B cell (primary cell): ENCODE results near the gene ARHGEF7. TPM values are rescaled to one million over a fixed set of nuclear protein-coding genes. Genes with fewer than 3 reads are reported as not detected.

Experiments
- ATAC-seq: fragments of 200-7000 bp; cut with Tn5 transposase; one replicate; pipeline ENCODE4 v1.10.0; 2021; ENCODE audit warnings: low read depth, mild to moderate bottlenecking, moderate number of reproducible peaks, moderate library complexity
- CTCF ChIA-PET: fragments of 350-600 bp; sonication (Branson Sonifier 250); formaldehyde crosslinking; loops from one replicate; lab custom pipeline; 2021; ENCODE audit warnings: antibody characterized with exemption, inconsistent platforms; lab: Charles Lee
- POLR2A ChIA-PET: fragments of 350-600 bp; sonication (Branson Sonifier 250); formaldehyde crosslinking; loops from one replicate; lab custom pipeline; 2021; ENCODE audit warnings: antibody characterized with exemption; lab: Charles Lee
- DNase-seq: peaks from one replicate; pipeline ENCODE4 v3.0.0; 2013
- H2AFZ ChIP-seq: 2 replicates; pipeline ENCODE4 v1.6.1; 2012; ENCODE audit warnings: mild to moderate bottlenecking, low read depth, low read length; ENCODE audit not compliant: insufficient read depth, poor library complexity, severe bottlenecking
- H3K27ac ChIP-seq, 2 donors: 1 replicate in 1 of 2; 2 replicates in 1 of 2; pipeline ENCODE4 v1.5.1; 2012 to 2013; ENCODE audit warnings: low read length in 2 of 2, mild to moderate bottlenecking in 2 of 2, moderate library complexity in 1 of 2
- H3K27me3 ChIP-seq, 4 experiments: fragments of 200-600 bp in 1 of 4; sonication (generic) in 1 of 4; replicated peaks in 1 of 4; 1 replicate in 2 of 4; 2 replicates in 2 of 4; pipeline versions ENCODE4 v1.6.1 to v1.7.0; 2013 to 2016; ENCODE audit warnings: low read length in 3 of 4, mild to moderate bottlenecking in 2 of 4, mixed read lengths in 1 of 4, moderate library complexity in 1 of 4; ENCODE audit not compliant: insufficient read depth in 4 of 4, control insufficient read depth in 3 of 4; ENCODE audit errors: control extremely low read depth in 1 of 4
- H3K36me3 ChIP-seq, 2 experiments: replicated peaks in 1 of 2; 1 replicate in 1 of 2; 2 replicates in 1 of 2; pipeline versions ENCODE4 v1.6.1 to v1.7.1; 2013; ENCODE audit warnings: low read length in 1 of 2; ENCODE audit not compliant: insufficient read depth in 2 of 2, control insufficient read depth in 1 of 2; ENCODE audit errors: control extremely low read depth in 1 of 2, extremely low read depth in 1 of 2
- H3K4me1 ChIP-seq, 2 donors: fragments of 200-600 bp in 1 of 2; sonication (generic) in 1 of 2; 1 replicate in 1 of 2; 2 replicates in 1 of 2; pipeline versions ENCODE4 v1.5.1 to v1.6.1; 2013 to 2017; ENCODE audit warnings: low read length in 2 of 2; ENCODE audit not compliant: control insufficient read depth in 2 of 2, insufficient read depth in 2 of 2
- H3K4me2 ChIP-seq: replicated peaks from 2 replicates; pipeline ENCODE3; 2012; ENCODE audit warnings: mild to moderate bottlenecking, low read depth, low read length; ENCODE audit not compliant: poor library complexity, severe bottlenecking
- H3K4me3 ChIP-seq, 5 experiments: fragments of 200-600 bp in 1 of 5; sonication (generic) in 1 of 5; 1 replicate in 3 of 5; 2 replicates in 2 of 5; pipeline versions ENCODE4 v1.5.1 to v1.7.0; 2011 to 2016; ENCODE audit warnings: low read length in 4 of 5, mild to moderate bottlenecking in 4 of 5, low read depth in 2 of 5, control low read depth in 1 of 5, moderate library complexity in 1 of 5; ENCODE audit not compliant: insufficient read depth in 1 of 5; ENCODE audit errors: control extremely low read depth in 1 of 5, extremely low read depth in 1 of 5
- H3K79me2 ChIP-seq: fragments of 200-600 bp; sonication (generic); one replicate; pipeline ENCODE4 v1.6.0; 2016; ENCODE audit warnings: low read length; ENCODE audit not compliant: control insufficient read depth, insufficient read depth
- H3K9ac ChIP-seq: fragments of 200-600 bp; sonication (generic); 2 replicates; pipeline ENCODE4 v1.6.1; 2017; ENCODE audit warnings: mild to moderate bottlenecking, low read length, moderate library complexity
- H3K9me3 ChIP-seq, 3 donors: one replicate each; pipeline versions ENCODE4 v1.6.1 to v1.7.1; 2013; ENCODE audit warnings: low read length in 2 of 3; ENCODE audit not compliant: control insufficient read depth in 2 of 3, insufficient read depth in 1 of 3; ENCODE audit errors: control extremely low read depth in 1 of 3
- H4K20me1 ChIP-seq: 2 replicates; pipeline ENCODE4 v1.6.0; 2012; ENCODE audit warnings: mild to moderate bottlenecking, low read length; ENCODE audit not compliant: insufficient read depth, control insufficient read depth, poor library complexity, severe bottlenecking
- H3K27ac Mint-ChIP-seq: one replicate; pipeline ENCODE4 v1.8.0; 2021; ENCODE audit warnings: mixed read lengths
- H3K27me3 Mint-ChIP-seq: one replicate; pipeline ENCODE4 v1.8.0; 2021; ENCODE audit warnings: mixed read lengths
- H3K4me1 Mint-ChIP-seq: one replicate; pipeline ENCODE4 v1.8.0; 2021; ENCODE audit warnings: mixed read lengths
- H3K4me3 Mint-ChIP-seq: one replicate; pipeline ENCODE4 v1.8.0; 2021; ENCODE audit warnings: mixed read lengths
- H3K9me3 Mint-ChIP-seq: one replicate; pipeline ENCODE4 v1.8.0; 2022; ENCODE audit warnings: mixed read lengths; ENCODE audit not compliant: insufficient read depth
- EZH2 ChIP-seq: IDR thresholded peaks from 2 replicates; pipeline ENCODE4 v1.6.1; 2012; ENCODE audit warnings: borderline replicate concordance, low read depth, mild to moderate bottlenecking, moderate library complexity, low read length; ENCODE audit not compliant: insufficient read depth, poor library complexity, severe bottlenecking
- WGBS: methylation state at CpG from one replicate; pipeline ENCODE4 v1.1.5; 2013; ENCODE audit warnings: missing lambda C conversion rate; ENCODE audit not compliant: insufficient coverage; 5-methylcytosine and 5-hydroxymethylcytosine counted together
- intact Hi-C: fragments of 100-400 bp; cut with micrococcal nuclease; formaldehyde crosslinking; loops from one replicate; pipeline ENCODE4 v1.10.0; 2022
- polyA plus RNA-seq: library from polyadenylated mRNA; depleted of rRNA; stranded (reverse); fragments of >200 nt; gene quantifications from 2 replicates; pipeline ENCODE4 v1.2.3, GENCODE V29; 2012
- total RNA-seq, 2 donors: library from RNA; stranded (reverse); fragments of 120-200 nt in 1 of 2; gene quantifications; 1 replicate in 1 of 2; 2 replicates in 1 of 2; pipeline versions ENCODE4 v1.2.3 to v1.2.4, GENCODE V29; 2013 to 2022
- TF ChIP-seq, protein P1 (sequence below): fragments of 200-600 bp; IDR thresholded peaks from one replicate; pipeline ENCODE4 v1.8.0; 2022; ENCODE audit warnings: antibody characterized with exemption, mild to moderate bottlenecking

ARHGEF7 gene
- total and polyA plus RNA-seq, 2 donors (not counting 1 experiment from before 2014, with no cell fraction given): 62.3 to 125 TPM

DNA sequence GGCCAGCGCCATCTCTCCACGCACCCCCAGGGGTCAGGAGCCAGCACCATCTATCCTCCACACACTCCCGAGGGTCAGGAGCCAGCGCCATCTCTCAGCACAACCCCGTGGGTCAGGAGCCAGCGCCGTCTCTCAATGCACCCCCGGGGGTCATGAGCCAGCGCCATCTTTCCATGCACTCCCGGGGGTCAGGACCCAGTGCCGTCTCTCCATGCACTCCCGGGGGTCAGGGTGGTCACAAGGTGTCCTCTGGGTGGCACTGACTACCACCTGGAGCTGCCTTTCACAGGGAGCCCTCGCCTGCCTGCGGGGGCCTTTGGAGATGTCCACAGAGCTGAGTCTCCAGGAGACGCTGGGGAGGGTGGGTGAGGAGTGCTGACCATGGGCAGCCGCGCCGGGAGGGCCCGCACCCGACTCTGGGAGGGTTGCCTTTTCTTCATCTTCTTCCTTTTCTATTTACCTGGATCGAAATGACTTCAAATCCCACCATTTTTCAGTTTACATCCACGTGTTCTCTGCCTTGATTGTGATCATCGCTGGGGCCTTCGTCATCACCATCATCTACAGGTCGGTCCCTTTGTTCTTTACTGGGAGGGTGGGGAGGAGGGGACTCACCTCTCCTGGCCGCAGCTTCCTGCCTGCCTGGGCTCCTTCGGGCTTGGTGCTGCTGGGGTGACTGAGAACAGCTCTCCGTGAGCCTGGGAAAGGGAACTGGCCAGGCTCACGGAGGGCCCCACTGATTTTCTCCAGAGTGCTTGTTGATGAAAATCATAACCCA, 224.4 kb downstream of the ARHGEF7 start:
- no peaks in the 10 kb centered on the region for H3K9me3 Mint-ChIP-seq
- Histone ChIP-seq H3K27ac (no peak overlapping the region), H3K36me3 (no peaks in the 10 kb centered on the region), H3K9me3 (peaks cover 0 to 11% (median 0%) of the 10 kb centered on the region in 3 donors), H3K4me1 (no peaks in the 10 kb centered on the region), H3K27me3 (no peaks in the 10 kb centered on the region), H3K4me2 (no peak overlapping the region), H3K79me2 (no peaks in the 10 kb centered on the region), H3K9ac (no peak overlapping the region), H3K4me3 (no peak overlapping the region), H4K20me1 (no peaks in the 10 kb centered on the region), H2AFZ (no peak overlapping the region)
- no peak for ATAC-seq
- no peak overlapping the region for H3K4me3 Mint-ChIP-seq
- WGBS: 98% methylated on average over 16 of the region's 29 CpGs
- no peaks in the 10 kb centered on the region for H3K27me3 Mint-ChIP-seq
- intact Hi-C loops: no loop called here
- ChIA-PET POLR2A (no interaction called here), CTCF (no interaction called here)
- DNase-seq: no peak
- no peaks in the 10 kb centered on the region for H3K4me1 Mint-ChIP-seq
- TF ChIP-seq EZH2: no peak
- TF ChIP-seq, protein P1, sequence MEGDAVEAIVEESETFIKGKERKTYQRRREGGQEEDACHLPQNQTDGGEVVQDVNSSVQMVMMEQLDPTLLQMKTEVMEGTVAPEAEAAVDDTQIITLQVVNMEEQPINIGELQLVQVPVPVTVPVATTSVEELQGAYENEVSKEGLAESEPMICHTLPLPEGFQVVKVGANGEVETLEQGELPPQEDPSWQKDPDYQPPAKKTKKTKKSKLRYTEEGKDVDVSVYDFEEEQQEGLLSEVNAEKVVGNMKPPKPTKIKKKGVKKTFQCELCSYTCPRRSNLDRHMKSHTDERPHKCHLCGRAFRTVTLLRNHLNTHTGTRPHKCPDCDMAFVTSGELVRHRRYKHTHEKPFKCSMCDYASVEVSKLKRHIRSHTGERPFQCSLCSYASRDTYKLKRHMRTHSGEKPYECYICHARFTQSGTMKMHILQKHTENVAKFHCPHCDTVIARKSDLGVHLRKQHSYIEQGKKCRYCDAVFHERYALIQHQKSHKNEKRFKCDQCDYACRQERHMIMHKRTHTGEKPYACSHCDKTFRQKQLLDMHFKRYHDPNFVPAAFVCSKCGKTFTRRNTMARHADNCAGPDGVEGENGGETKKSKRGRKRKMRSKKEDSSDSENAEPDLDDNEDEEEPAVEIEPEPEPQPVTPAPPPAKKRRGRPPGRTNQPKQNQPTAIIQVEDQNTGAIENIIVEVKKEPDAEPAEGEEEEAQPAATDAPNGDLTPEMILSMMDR: no peak
- no peak overlapping the region for H3K27ac Mint-ChIP-seq

DNA sequence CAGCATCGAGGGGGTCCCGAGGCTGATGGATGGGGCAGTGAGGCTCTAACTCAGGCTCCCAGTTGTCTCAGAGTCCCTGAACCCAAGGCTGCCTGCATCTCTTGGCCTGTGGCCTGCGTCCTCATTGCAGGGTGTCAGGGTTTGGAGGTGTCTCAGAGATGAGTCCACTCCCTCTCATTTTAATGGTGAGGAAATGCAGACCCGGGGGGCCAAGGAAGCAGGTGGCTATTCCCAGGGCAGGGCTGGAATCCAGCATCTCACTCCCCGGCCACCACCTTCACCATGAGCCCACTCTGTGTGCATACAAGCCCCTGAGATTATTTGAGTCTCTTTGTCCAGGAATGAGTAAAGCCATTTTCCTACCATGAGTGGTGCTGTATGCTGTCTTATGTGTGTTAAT, 226.8 kb downstream of the ARHGEF7 start:
- no peak for TF ChIP-seq EZH2
- TF ChIP-seq, protein P1: no peak
- ATAC-seq (no peak), DNase-seq (no peak)
- Histone ChIP-seq H2AFZ (no peak overlapping the region), H3K9me3 (peaks cover 0 to 11% (median 0%) of the 10 kb centered on the region in 3 donors), H3K36me3 (no peaks in the 10 kb centered on the region), H3K4me1 (no peaks in the 10 kb centered on the region), H3K27me3 (no peaks in the 10 kb centered on the region), H3K4me3 (no peak overlapping the region), H3K9ac (no peak overlapping the region), H4K20me1 (no peaks in the 10 kb centered on the region), H3K4me2 (no peak overlapping the region), H3K27ac (no peak overlapping the region), H3K79me2 (no peaks in the 10 kb centered on the region)
- no peaks in the 10 kb centered on the region for H3K4me1 Mint-ChIP-seq
- intact Hi-C loops: no loop called here
- no peaks in the 10 kb centered on the region for H3K9me3 Mint-ChIP-seq
- ChIA-PET POLR2A (no interaction called here), CTCF (no interaction called here)
- H3K4me3 Mint-ChIP-seq: no peak overlapping the region
- H3K27me3 Mint-ChIP-seq: no peaks in the 10 kb centered on the region
- no peak overlapping the region for H3K27ac Mint-ChIP-seq
- WGBS: 89% methylated on average over 5 of the region's 5 CpGs
